Measurements from ENCODE around the gene COL9A1.

DNA sequence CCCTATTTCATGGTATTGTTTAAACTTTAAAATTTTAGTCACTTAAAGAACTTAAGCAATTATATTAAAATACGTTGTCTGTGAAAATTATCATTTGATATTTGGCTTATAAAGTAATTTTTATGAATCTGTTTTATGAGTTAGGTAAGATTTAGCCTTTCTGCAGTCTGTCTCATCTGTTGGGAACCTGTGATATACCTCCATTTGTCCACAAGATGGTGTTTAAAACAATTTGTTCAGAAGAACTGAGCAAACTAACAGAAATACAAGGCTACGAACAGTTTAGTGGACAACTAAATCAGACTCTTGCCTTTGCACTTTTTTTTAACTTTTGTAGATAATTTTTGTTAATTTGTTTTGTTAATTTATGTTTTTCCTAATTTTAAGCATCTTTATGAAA, 92.4 kb downstream of the COL9A1 start:
- TF ChIP-seq MAFK (IDR thresholded peaks at IDR 0.05; ENCODE audit: partially characterized antibody) = no peak
- no peak for TF ChIP-seq JUN (IDR thresholded peaks at IDR 0.05)
- no peak for TF ChIP-seq POLR2A (IDR thresholded peaks at IDR 0.05; ENCODE audit: low read length)
- TF ChIP-seq BHLHE40 (IDR thresholded peaks at IDR 0.05; ENCODE audit: low read depth, low read length) = no peak
- TF ChIP-seq ELK1 (IDR thresholded peaks at IDR 0.05; ENCODE audit: low read depth, low read length) = no peak
